Esophagus squamous epithelium (tissue), 4 donors: ENCODE results near the gene ZNF3.

ENCODE experiments used
- POLR2A ChIP-seq, 4 donors: fragments of 450-650 bp; IDR thresholded peaks; one replicate each; pipeline ENCODE4 v1.6.1; 2017; ENCODE audit warnings: antibody characterized with exemption in 4 of 4, mild to moderate bottlenecking in 4 of 4, moderate library complexity in 3 of 4
- TF ChIP-seq, protein P1 (sequence below), 6 experiments: fragments of 450-650 bp in 4 of 6; fragments of 200-600 bp in 2 of 6; sonication (generic) in 2 of 6; IDR thresholded peaks; one replicate each; pipeline ENCODE4 v1.5.1; 2016 to 2019; ENCODE audit warnings: antibody characterized with exemption in 6 of 6, mild to moderate bottlenecking in 4 of 6, moderate library complexity in 4 of 6

DNA sequence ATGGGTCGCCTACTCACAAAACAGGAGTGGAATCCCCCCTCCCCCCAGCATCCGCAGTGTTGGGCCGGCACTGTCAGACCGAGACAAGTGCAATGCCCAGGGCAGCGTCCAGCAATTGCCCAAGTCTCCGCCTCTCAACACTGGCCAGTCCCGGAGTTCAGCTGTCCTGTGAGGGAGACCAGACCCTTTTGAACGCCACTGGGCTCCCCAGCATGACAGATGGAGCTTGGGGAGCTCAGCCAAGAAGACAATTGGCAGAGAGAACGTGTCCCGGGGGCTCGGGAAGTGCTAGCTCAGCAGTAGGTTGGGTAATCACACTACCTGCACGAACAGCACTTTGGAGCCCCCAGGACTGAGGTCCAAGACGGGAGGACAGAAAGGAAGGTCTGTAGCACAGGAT is 12.0 kb upstream of the ZNF3 start:
- TF ChIP-seq POLR2A (IDR thresholded peaks at IDR 0.05) = no peak
- TF ChIP-seq, protein P1, sequence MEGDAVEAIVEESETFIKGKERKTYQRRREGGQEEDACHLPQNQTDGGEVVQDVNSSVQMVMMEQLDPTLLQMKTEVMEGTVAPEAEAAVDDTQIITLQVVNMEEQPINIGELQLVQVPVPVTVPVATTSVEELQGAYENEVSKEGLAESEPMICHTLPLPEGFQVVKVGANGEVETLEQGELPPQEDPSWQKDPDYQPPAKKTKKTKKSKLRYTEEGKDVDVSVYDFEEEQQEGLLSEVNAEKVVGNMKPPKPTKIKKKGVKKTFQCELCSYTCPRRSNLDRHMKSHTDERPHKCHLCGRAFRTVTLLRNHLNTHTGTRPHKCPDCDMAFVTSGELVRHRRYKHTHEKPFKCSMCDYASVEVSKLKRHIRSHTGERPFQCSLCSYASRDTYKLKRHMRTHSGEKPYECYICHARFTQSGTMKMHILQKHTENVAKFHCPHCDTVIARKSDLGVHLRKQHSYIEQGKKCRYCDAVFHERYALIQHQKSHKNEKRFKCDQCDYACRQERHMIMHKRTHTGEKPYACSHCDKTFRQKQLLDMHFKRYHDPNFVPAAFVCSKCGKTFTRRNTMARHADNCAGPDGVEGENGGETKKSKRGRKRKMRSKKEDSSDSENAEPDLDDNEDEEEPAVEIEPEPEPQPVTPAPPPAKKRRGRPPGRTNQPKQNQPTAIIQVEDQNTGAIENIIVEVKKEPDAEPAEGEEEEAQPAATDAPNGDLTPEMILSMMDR (IDR thresholded peaks at IDR 0.05) = no peak
